DND-41 (cell line): ENCODE results near the gene GABRP.

Source experiments
- ATAC-seq: fragments of 200-7000 bp; cut with Tn5 transposase; 3 replicates; pipeline ENCODE4 v1.9.1; 2021; ENCODE audit warnings: low read depth; ENCODE audit not compliant: insufficient read depth
- DNase-seq: peaks from one replicate; pipeline ENCODE4 v3.0.0-alpha.2; 2020
- H2AFZ ChIP-seq: 2 replicates; pipeline ENCODE4 v1.6.0; 2012; ENCODE audit warnings: low read depth, low read length
- H3K27ac ChIP-seq: 2 replicates; pipeline ENCODE4 v1.5.1; 2012; ENCODE audit warnings: low read length, inconsistent platforms
- H3K27me3 ChIP-seq: fragments of 200-600 bp; sonication (generic); 2 replicates; pipeline ENCODE4 v1.6.0; 2012; ENCODE audit warnings: low read length, mild to moderate bottlenecking, inconsistent platforms; ENCODE audit not compliant: insufficient read depth, poor library complexity
- H3K36me3 ChIP-seq: 2 replicates; pipeline ENCODE4 v1.5.1; 2012; ENCODE audit warnings: low read length, inconsistent platforms; ENCODE audit not compliant: insufficient read depth
- H3K4me1 ChIP-seq: 2 replicates; pipeline ENCODE4 v1.5.1; 2012; ENCODE audit warnings: mild to moderate bottlenecking, low read length; ENCODE audit not compliant: insufficient read depth
- H3K4me2 ChIP-seq: 2 replicates; pipeline ENCODE4 v1.6.0; 2012; ENCODE audit warnings: mild to moderate bottlenecking, moderate library complexity, low read length, inconsistent platforms; ENCODE audit not compliant: insufficient read depth
- H3K4me3 ChIP-seq, 2 experiments: fragments of 200-600 bp in 1 of 2; shearing (Covaris generic) in 1 of 2; 2 replicates each; pipeline ENCODE4 v1.5.1; 2012 to 2016; ENCODE audit warnings: inconsistent platforms in 2 of 2, low read length in 2 of 2, mild to moderate bottlenecking in 2 of 2, low read depth in 1 of 2, moderate library complexity in 1 of 2
- H3K79me2 ChIP-seq: 2 replicates; pipeline ENCODE4 v1.6.0; 2012; ENCODE audit warnings: low read length, inconsistent platforms; ENCODE audit not compliant: insufficient read depth
- H3K9ac ChIP-seq: 2 replicates; pipeline ENCODE4 v1.6.0; 2012; ENCODE audit warnings: low read depth, mild to moderate bottlenecking, inconsistent platforms, low read length, moderate library complexity
- H3K9me3 ChIP-seq: 2 replicates; pipeline ENCODE4 v1.5.1; 2012; ENCODE audit warnings: low read length, moderate library complexity, mild to moderate bottlenecking, inconsistent platforms; ENCODE audit not compliant: insufficient read depth, severe bottlenecking
- H4K20me1 ChIP-seq: 2 replicates; pipeline ENCODE4 v1.6.0; 2012; ENCODE audit warnings: low read length; ENCODE audit not compliant: insufficient read depth
- EZH2 ChIP-seq: IDR thresholded peaks from 3 replicates; pipeline ENCODE4 v1.6.1; 2012; ENCODE audit warnings: borderline replicate concordance, low read depth, mild to moderate bottlenecking, moderate library complexity, low read length, inconsistent platforms; ENCODE audit not compliant: severe bottlenecking
- TF ChIP-seq, protein P1 (sequence below): IDR thresholded peaks from 2 replicates; pipeline ENCODE4 v1.5.1; 2012; ENCODE audit warnings: borderline replicate concordance, low read length, moderate library complexity, mild to moderate bottlenecking; ENCODE audit not compliant: poor library complexity, severe bottlenecking; ENCODE audit errors: extremely low read depth

The GABRP gene

DNA sequence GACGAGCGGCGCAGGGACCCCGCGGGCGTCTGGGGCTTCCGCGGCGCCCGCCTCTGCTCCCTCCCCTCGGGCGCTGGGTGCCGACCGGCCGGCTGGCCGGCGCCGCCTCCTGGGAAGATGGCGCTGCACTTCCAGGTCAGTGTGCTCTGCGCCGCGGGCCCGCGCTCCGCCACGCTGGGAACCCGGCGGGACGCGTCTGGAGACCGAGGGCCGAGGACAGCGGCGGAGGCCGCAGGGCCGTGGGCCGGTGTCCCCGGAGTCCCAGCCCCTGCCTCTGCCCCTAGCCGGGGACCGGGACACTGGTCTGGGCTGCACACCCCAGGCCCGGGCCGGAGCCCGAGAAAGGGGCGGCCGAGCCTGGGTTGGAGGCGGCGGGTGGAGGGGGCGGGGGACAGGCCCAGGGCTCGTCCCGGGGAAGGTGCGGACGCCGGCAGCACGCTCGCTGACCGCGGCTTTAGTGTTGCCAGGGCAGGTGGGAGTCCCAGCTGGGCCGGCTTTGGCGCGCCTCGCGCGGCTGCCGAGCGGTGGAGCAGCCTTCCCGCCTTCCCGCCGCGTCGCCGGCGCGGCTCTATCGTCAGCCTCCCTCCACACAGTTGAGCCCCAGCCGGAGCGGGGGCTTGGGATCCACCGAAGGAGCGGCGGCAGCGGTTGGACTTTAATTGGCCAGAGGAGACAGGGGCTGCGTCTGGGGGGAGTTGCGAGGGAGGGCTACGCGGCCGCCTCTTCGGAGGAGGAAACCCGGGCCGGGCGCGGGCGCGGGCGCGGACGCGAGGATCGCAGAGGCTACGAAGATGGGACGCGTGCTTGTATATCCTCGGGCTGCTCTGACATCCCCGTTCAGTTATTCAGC is 78.6 kb downstream of the GABRP start, which contains the start of gene RANBP17:
TSS of gene RANBP17 (plus strand) at position 102 of the 850 bp plus-strand sequence.
- Histone ChIP-seq H4K20me1 (no peaks in the 10 kb centered on the region), H3K79me2 (no peaks in the 10 kb centered on the region), H3K9ac (no peak within 1 kb of the TSS), H3K36me3 (no peaks in the 10 kb centered on the region), H3K27ac (no peak within 1 kb of the TSS), H3K4me1 (no peaks in the 10 kb centered on the region), H3K4me2 (no peak within 1 kb of the TSS), H2AFZ (no peak within 1 kb of the TSS), H3K4me3 (no peak within 1 kb of the TSS), H3K9me3 (peaks cover 5% of the 10 kb centered on the region), H3K27me3 (no peaks in the 10 kb centered on the region)
- DNase-seq: no peak
- ATAC-seq: no peak
- TF ChIP-seq EZH2: no peak
- TF ChIP-seq, protein P1, sequence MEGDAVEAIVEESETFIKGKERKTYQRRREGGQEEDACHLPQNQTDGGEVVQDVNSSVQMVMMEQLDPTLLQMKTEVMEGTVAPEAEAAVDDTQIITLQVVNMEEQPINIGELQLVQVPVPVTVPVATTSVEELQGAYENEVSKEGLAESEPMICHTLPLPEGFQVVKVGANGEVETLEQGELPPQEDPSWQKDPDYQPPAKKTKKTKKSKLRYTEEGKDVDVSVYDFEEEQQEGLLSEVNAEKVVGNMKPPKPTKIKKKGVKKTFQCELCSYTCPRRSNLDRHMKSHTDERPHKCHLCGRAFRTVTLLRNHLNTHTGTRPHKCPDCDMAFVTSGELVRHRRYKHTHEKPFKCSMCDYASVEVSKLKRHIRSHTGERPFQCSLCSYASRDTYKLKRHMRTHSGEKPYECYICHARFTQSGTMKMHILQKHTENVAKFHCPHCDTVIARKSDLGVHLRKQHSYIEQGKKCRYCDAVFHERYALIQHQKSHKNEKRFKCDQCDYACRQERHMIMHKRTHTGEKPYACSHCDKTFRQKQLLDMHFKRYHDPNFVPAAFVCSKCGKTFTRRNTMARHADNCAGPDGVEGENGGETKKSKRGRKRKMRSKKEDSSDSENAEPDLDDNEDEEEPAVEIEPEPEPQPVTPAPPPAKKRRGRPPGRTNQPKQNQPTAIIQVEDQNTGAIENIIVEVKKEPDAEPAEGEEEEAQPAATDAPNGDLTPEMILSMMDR: no peak

DNA sequence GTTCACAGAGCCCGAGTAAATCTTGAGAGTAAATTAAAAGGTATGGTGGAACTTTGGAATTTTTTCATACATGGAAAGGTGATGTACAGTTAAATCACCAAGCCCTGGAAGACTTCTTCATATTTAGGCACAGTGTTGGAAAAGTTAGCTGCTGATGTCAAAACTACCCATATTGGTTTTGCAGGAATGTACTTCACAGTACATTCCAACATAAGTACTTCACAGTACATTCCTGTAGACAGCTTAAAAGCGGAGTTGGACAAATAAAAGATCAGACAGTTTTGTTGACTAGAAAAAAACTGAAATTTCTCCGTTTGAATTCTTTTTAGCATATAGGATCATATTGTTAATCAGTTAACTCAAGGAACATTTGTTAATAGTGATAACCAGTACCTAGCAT is 80.1 kb downstream of the GABRP start:
- H3K4me1 ChIP-seq: no peaks in the 10 kb centered on the region
- DNase-seq (no peak), ATAC-seq (no peak)
- no peak overlapping the region for H3K4me2 ChIP-seq
- H3K9ac ChIP-seq: no peak overlapping the region
- H3K27ac ChIP-seq: no peak overlapping the region
- TF ChIP-seq, protein P1: no peak
- TF ChIP-seq EZH2: no peak
- no peaks in the 10 kb centered on the region for H4K20me1 ChIP-seq
- H3K4me3 ChIP-seq: no peak overlapping the region
- H3K9me3 ChIP-seq: peaks cover 5% of the 10 kb centered on the region
- H3K27me3 ChIP-seq: no peaks in the 10 kb centered on the region
- no peak overlapping the region for H2AFZ ChIP-seq
- H3K36me3 ChIP-seq: no peaks in the 10 kb centered on the region
- no peaks in the 10 kb centered on the region for H3K79me2 ChIP-seq
